IMR-90 (cell line): Measurements from ENCODE around the gene NOP9. TPM values are rescaled to one million over a fixed set of nuclear protein-coding genes. Genes with fewer than 3 reads are reported as not detected.

Experiments used
- ATAC-seq: fragments of 200-7000 bp; cut with Tn5 transposase; 2 replicates; pipeline ENCODE4 v1.9.1; 2020; ENCODE audit warnings: low read depth, mild to moderate bottlenecking, moderate library complexity
- BruUV-seq: library from RNA; stranded (reverse); fragments of 400-500 nt; replicated peaks from 2 replicates; lab custom pipeline; 2021; lab: Mats Ljungman, UMichigan
- CTCF ChIA-PET: fragments of 300-600 bp; formaldehyde crosslinking; extraction: SDS; loops from one replicate; lab custom pipeline; 2021; ENCODE audit warnings: antibody characterized with exemption; lab: Yijun Ruan, JAX
- POLR2A ChIA-PET: fragments of 300-600 bp; sonication (Branson Sonifier 250); formaldehyde crosslinking; loops from one replicate; lab custom pipeline; 2022; ENCODE audit warnings: antibody characterized with exemption; ENCODE audit not compliant: unreplicated experiment; lab: Charles Lee
- DNase-seq: peaks from one replicate; pipeline ENCODE4 v3.0.0; 2013
- H2AFZ ChIP-seq: replicated peaks from 2 replicates; pipeline ENCODE3; 2013; ENCODE audit warnings: low read length, mild to moderate bottlenecking; ENCODE audit not compliant: poor library complexity
- H2AK5ac ChIP-seq: 2 replicates; pipeline ENCODE4 v1.6.1; 2013; ENCODE audit warnings: low read depth, low read length, inconsistent platforms
- H2AK9ac ChIP-seq: replicated peaks from 2 replicates; pipeline ENCODE3; 2013; ENCODE audit warnings: mild to moderate bottlenecking, low read depth, low read length, moderate library complexity; ENCODE audit not compliant: poor library complexity
- H2BK120ac ChIP-seq: 2 replicates; pipeline ENCODE4 v1.6.1; 2013; ENCODE audit warnings: low read depth, low read length, inconsistent platforms
- H2BK15ac ChIP-seq: 3 replicates; pipeline ENCODE4 v1.6.1; 2013; ENCODE audit warnings: low read depth, low read length, inconsistent platforms
- H2BK20ac ChIP-seq: 2 replicates; pipeline ENCODE4 v1.6.1; 2013; ENCODE audit warnings: low read depth, mild to moderate bottlenecking, inconsistent platforms, low read length, moderate library complexity
- H2BK5ac ChIP-seq: 2 replicates; pipeline ENCODE4 v1.6.1; 2013; ENCODE audit warnings: mild to moderate bottlenecking, low read depth, low read length, inconsistent platforms; ENCODE audit not compliant: poor library complexity, severe bottlenecking
- H3K14ac ChIP-seq: replicated peaks from 2 replicates; pipeline ENCODE4 v1.6.1; 2013; ENCODE audit warnings: low read depth, low read length, inconsistent platforms
- H3K18ac ChIP-seq: 2 replicates; pipeline ENCODE4 v1.6.1; 2013; ENCODE audit warnings: low read depth, low read length, control low read depth
- H3K23ac ChIP-seq: 2 replicates; pipeline ENCODE4 v1.6.1; 2013; ENCODE audit warnings: low read depth, low read length, inconsistent platforms
- H3K27ac ChIP-seq: 2 replicates; pipeline ENCODE4 v1.5.1; 2013; ENCODE audit warnings: mild to moderate bottlenecking, control low read depth, low read length; ENCODE audit not compliant: insufficient read depth
- H3K27me3 ChIP-seq: 2 replicates; pipeline ENCODE4 v1.6.1; 2013; ENCODE audit warnings: low read length; ENCODE audit not compliant: control insufficient read depth, insufficient read depth
- H3K36me3 ChIP-seq: 2 replicates; pipeline ENCODE4 v1.6.1; 2013; ENCODE audit warnings: low read length, mixed read lengths; ENCODE audit not compliant: control insufficient read depth, insufficient read depth
- H3K4ac ChIP-seq: 2 replicates; pipeline ENCODE4 v1.6.1; 2013; ENCODE audit warnings: low read depth, low read length, inconsistent platforms
- H3K4me1 ChIP-seq: 2 replicates; pipeline ENCODE4 v1.6.1; 2013; ENCODE audit warnings: low read length, mixed read lengths; ENCODE audit not compliant: control insufficient read depth, insufficient read depth
- H3K4me2 ChIP-seq: 2 replicates; pipeline ENCODE4 v1.6.1; 2013; ENCODE audit warnings: low read depth, mild to moderate bottlenecking, control low read depth, low read length, moderate library complexity
- H3K4me3 ChIP-seq: 2 replicates; pipeline ENCODE4 v1.5.1; 2013; ENCODE audit warnings: low read depth, mild to moderate bottlenecking, control low read depth, low read length, moderate library complexity; ENCODE audit not compliant: insufficient read depth
- H3K56ac ChIP-seq: 2 replicates; pipeline ENCODE4 v1.6.1; 2013; ENCODE audit warnings: low read length, inconsistent platforms; ENCODE audit not compliant: insufficient read depth; ENCODE audit errors: extremely low read depth
- H3K79me1 ChIP-seq, 2 experiments: 2 replicates each; pipeline ENCODE4 v1.6.1; 2013; ENCODE audit warnings: low read length in 2 of 2, inconsistent platforms in 1 of 2, low read depth in 1 of 2
- H3K9ac ChIP-seq: 2 replicates; pipeline ENCODE4 v1.6.1; 2013; ENCODE audit warnings: low read depth, low read length, control low read depth
- H3K9me1 ChIP-seq: 2 replicates; pipeline ENCODE4 v1.6.1; 2013; ENCODE audit warnings: low read length, inconsistent platforms; ENCODE audit not compliant: insufficient read depth
- H3K9me3 ChIP-seq: 2 replicates; pipeline ENCODE4 v1.6.1; 2013; ENCODE audit warnings: low read length; ENCODE audit not compliant: control insufficient read depth, insufficient read depth
- H4K20me1 ChIP-seq: 2 replicates; pipeline ENCODE4 v1.6.1; 2013; ENCODE audit warnings: low read length, inconsistent platforms; ENCODE audit not compliant: insufficient read depth
- H4K5ac ChIP-seq: 2 replicates; pipeline ENCODE4 v1.6.1; 2013; ENCODE audit warnings: mild to moderate bottlenecking, low read depth, low read length, control low read depth
- H4K8ac ChIP-seq, 2 experiments: 2 replicates each; pipeline ENCODE4 v1.6.1; 2013; ENCODE audit warnings: low read depth in 2 of 2, low read length in 2 of 2, control low read depth in 1 of 2, inconsistent platforms in 1 of 2
- H4K91ac ChIP-seq: 2 replicates; pipeline ENCODE4 v1.6.1; 2013; ENCODE audit warnings: low read depth, low read length, inconsistent platforms; ENCODE audit not compliant: insufficient read depth
- BHLHE40 ChIP-seq: fragments of 150-350 bp; IDR thresholded peaks from 2 replicates; pipeline ENCODE4 v1.6.1; 2016; ENCODE audit warnings: mild to moderate bottlenecking, low read depth, low read length
- CHD1 ChIP-seq: IDR thresholded peaks from 2 replicates; pipeline ENCODE4 v1.6.1; 2012; ENCODE audit warnings: low read depth, low read length, improper control_type of control experiment
- CTCF ChIP-seq: conservative IDR thresholded peaks from 2 replicates; pipeline ENCODE4 v1.5.1; 2012; ENCODE audit warnings: mild to moderate bottlenecking, low read depth, low read length, improper control_type of control experiment
- NFE2L2 ChIP-seq: fragments of 150-350 bp; IDR thresholded peaks from 2 replicates; pipeline ENCODE4 v1.6.1; 2016; ENCODE audit warnings: low read depth, mild to moderate bottlenecking, low read length
- POLR2A ChIP-seq: IDR thresholded peaks from 2 replicates; pipeline ENCODE4 v1.6.1; 2012; ENCODE audit warnings: mild to moderate bottlenecking, low read depth, low read length
- RCOR1 ChIP-seq: IDR thresholded peaks from 2 replicates; pipeline ENCODE4 v1.6.1; 2012; ENCODE audit warnings: mild to moderate bottlenecking, low read length, improper control_type of control experiment; ENCODE audit not compliant: insufficient replicate concordance
- RFX5 ChIP-seq: IDR thresholded peaks from 2 replicates; pipeline ENCODE4 v1.8.0; 2012; ENCODE audit warnings: low read depth, mild to moderate bottlenecking, low read length, moderate library complexity
- WGBS, 2 experiments: methylation state at CpG; one replicate each; pipeline versions ENCODE4 v1.1.5 to v1.1.7; 2013; ENCODE audit warnings: missing lambda C conversion rate in 2 of 2; ENCODE audit not compliant: insufficient read length in 1 of 2; ENCODE audit errors: extremely low coverage in 2 of 2; 5-methylcytosine and 5-hydroxymethylcytosine counted together
- dilution Hi-C: fragments of 300-500 bp; cut with HindIII; formaldehyde crosslinking; loops from one replicate; pipeline ENCODE4 v1.14.3; 2018; ENCODE audit warnings: low sequenced_read_pairs; ENCODE audit not compliant: unreplicated experiment
- in situ Hi-C: fragments of 300-500 bp; cut with MboI; formaldehyde crosslinking; loops from 3 replicates; pipeline ENCODE4 v1.14.3; 2019; ENCODE audit warnings: low sequenced_read_pairs, inconsistent platforms, mixed read lengths
- intact Hi-C: fragments of 100-400 bp; cut with micrococcal nuclease; formaldehyde crosslinking; loops from 2 replicates; pipeline ENCODE4 v1.10.0; 2022
- polyA plus RNA-seq, 3 experiments: library from polyadenylated mRNA; depleted of rRNA; stranded (reverse); fragments of >200 nt; gene quantifications; 2 replicates each; pipeline ENCODE4 v1.2.3, GENCODE V29; 2012; ENCODE audit warnings: low replicate concordance in 1 of 3
- total RNA-seq: library from RNA; depleted of rRNA; stranded (reverse); fragments of >200 nt; gene quantifications from 2 replicates; pipeline ENCODE4 v1.2.3, GENCODE V29; 2012
- TF ChIP-seq, protein P1 (sequence below): fragments of 150-350 bp; IDR thresholded peaks from 2 replicates; pipeline ENCODE4 v1.6.1; 2016; ENCODE audit warnings: low read depth, mild to moderate bottlenecking, low read length, moderate library complexity, borderline replicate concordance

NOP9 gene
- total and polyA plus RNA-seq, 2 of the 4 experiments (the other 2 are of a cell fraction) = 11.8 to 25.8 TPM

DNA sequence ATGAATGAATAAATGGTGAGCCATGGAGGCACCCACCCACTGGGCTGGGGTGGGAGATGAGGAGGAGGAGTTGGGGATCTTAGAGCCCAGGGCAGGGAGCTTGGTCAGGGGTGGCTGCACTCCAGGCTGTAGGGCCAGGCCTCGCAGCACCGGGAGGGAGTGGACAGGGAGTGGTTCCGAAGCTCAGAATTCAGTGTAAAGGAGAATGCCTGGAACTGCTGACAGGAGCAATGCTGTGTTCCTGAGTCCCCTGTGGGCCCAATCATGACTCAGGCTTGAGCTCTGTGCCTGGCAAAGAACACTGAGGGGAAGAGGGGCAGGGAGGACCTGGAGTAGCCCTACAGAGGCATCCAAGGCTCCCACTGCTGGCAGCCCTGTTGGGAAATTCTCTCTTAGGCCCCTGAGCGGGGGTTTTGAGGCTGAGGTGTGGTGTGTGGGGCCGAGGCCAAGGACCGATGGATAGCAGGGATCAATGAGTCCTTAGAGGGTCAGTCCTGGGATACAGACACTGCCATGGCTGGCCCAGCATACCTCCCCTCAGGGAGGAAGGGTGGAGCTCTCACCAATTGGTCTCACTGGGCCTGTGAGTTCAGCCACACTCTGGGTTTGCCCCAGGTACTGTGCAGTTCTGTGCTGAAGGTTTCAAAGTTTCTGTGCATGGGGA lies 18.7 kb upstream of the NOP9 start:
- Histone ChIP-seq H3K9me3 (no peaks in the 10 kb centered on the region), H2BK5ac (no peak overlapping the region), H3K9me1 (no peaks in the 10 kb centered on the region), H2BK20ac (no peak overlapping the region), H4K20me1 (no peaks in the 10 kb centered on the region; the same call in 1 of the 2 replicates), H3K4me1 (no peaks in the 10 kb centered on the region; the same call in 1 of the 2 replicates), H3K4me3 (no peak overlapping the region), H2AFZ (no peak overlapping the region), H3K79me1 (peaks cover 0 to 11% of the 10 kb centered on the region in 2 experiments), H2AK9ac (no peak overlapping the region), H4K91ac (no peak overlapping the region), H3K4ac (no peak overlapping the region), H3K4me2 (no peak overlapping the region), H3K9ac (no peak overlapping the region), H2AK5ac (no peak overlapping the region), H4K8ac (no peak overlapping the region), H3K27ac (no peak overlapping the region), H3K56ac (no peak overlapping the region), H3K36me3 (no peaks in the 10 kb centered on the region), H2BK15ac (no peak overlapping the region), H3K23ac (no peak overlapping the region), H4K5ac (no peak overlapping the region), H3K18ac (no peak overlapping the region), H3K27me3 (no peaks in the 10 kb centered on the region), H2BK120ac (no peak overlapping the region), H3K14ac (no peak overlapping the region)
- ATAC-seq (peak; percentile 43), DNase-seq (no peak)
- CTCF ChIA-PET = no interaction called here
- intact Hi-C loops = no loop called here
- dilution Hi-C loops = no loop called here
- in situ Hi-C loops = no loop called here
- POLR2A ChIA-PET = no interaction called here
- BruUV-seq = no TSS peak
- WGBS, 2 experiments = 85% methylated on average over 4 of the region's 6 CpGs; no CpG with 5 or more reads in 1 of the 2 experiments
- no peak for TF ChIP-seq POLR2A
- no peak for TF ChIP-seq RCOR1
- TF ChIP-seq NFE2L2 = no peak
- TF ChIP-seq BHLHE40 = no peak
- TF ChIP-seq CHD1 = no peak
- TF ChIP-seq RFX5 = no peak
- TF ChIP-seq, protein P1, sequence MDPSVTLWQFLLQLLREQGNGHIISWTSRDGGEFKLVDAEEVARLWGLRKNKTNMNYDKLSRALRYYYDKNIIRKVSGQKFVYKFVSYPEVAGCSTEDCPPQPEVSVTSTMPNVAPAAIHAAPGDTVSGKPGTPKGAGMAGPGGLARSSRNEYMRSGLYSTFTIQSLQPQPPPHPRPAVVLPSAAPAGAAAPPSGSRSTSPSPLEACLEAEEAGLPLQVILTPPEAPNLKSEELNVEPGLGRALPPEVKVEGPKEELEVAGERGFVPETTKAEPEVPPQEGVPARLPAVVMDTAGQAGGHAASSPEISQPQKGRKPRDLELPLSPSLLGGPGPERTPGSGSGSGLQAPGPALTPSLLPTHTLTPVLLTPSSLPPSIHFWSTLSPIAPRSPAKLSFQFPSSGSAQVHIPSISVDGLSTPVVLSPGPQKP = no peak
- TF ChIP-seq CTCF = no peak
